A549 (cell line): Measurements from ENCODE around the gene LCOR. TPM values are rescaled to one million over a fixed set of nuclear protein-coding genes. Genes with fewer than 3 reads are reported as not detected.

Experiments
- ATAC-seq, 2 experiments: fragments of 200-7000 bp in 1 of 2; fragments of >200 bp in 1 of 2; cut with Nextera tagmentation in 1 of 2; cut with Tn5 transposase in 1 of 2; 3 replicates each; pipeline versions ENCODE4 v1.8.0 to v1.9.1; 2018 to 2020; ENCODE audit warnings: mild to moderate bottlenecking in 1 of 2, moderate library complexity in 1 of 2
- CTCF ChIA-PET: fragments of 300-600 bp; sonication (Branson Sonifier 250); formaldehyde crosslinking; extraction: SDS; loops from one replicate; lab custom pipeline; 2021; ENCODE audit warnings: antibody characterized with exemption, inconsistent platforms; lab: Yijun Ruan, JAX
- POLR2A ChIA-PET: fragments of 350-600 bp; formaldehyde crosslinking; extraction: SDS; loops from one replicate; lab custom pipeline; 2021; ENCODE audit warnings: antibody characterized with exemption, inconsistent platforms; lab: Yijun Ruan, JAX
- DNase-seq, 2 experiments: peaks; one replicate each; pipeline versions ENCODE4 v3.0.0 to v3.0.0-alpha.2; 2011 to 2016; ENCODE audit warnings: low read depth in 1 of 2, low spot score in 1 of 2
- FAIRE-seq: peaks from 2 replicates; lab custom pipeline; 2011; peaks lifted over from hg19 to GRCh38; lab: Jason Lieb, UNC
- H3K27ac ChIP-seq, 2 experiments: fragments of >200 bp; sonication (Bioruptor Twin); formaldehyde crosslinking; 3 replicates each; pipeline ENCODE4 v1.5.1; 2016 to 2017
- H3K4me1 ChIP-seq: fragments of >200 bp; sonication (Bioruptor Twin); formaldehyde crosslinking; 3 replicates; pipeline ENCODE4 v1.6.1; 2016
- H3K4me2 ChIP-seq: fragments of >200 bp; sonication (Bioruptor Twin); formaldehyde crosslinking; 3 replicates; pipeline ENCODE4 v1.6.1; 2016
- H3K4me3 ChIP-seq: fragments of >200 bp; sonication (Bioruptor Twin); formaldehyde crosslinking; 3 replicates; pipeline ENCODE4 v1.5.1; 2016
- H3K9me3 ChIP-seq: fragments of >200 bp; sonication (Bioruptor Twin); formaldehyde crosslinking; 3 replicates; pipeline ENCODE4 v1.6.1; 2016
- BHLHE40 ChIP-seq: IDR thresholded peaks from 2 replicates; pipeline ENCODE4 v1.6.1; 2012; ENCODE audit warnings: low read depth, low read length, inconsistent platforms
- EHMT2 ChIP-seq: fragments of 200-600 bp; sonication (generic); IDR thresholded peaks from 2 replicates; pipeline ENCODE4 v1.6.1; 2016; ENCODE audit warnings: antibody characterized with exemption, low read depth, mild to moderate bottlenecking, moderate library complexity
- ELK1 ChIP-seq: fragments of 150-350 bp; IDR thresholded peaks from 2 replicates; pipeline ENCODE4 v1.6.1; 2014; ENCODE audit warnings: low read depth, mild to moderate bottlenecking, low read length
- FOSB ChIP-seq: fragments of 250-450 bp; sonication (Bioruptor Pico); IDR thresholded peaks from 2 replicates; pipeline ENCODE4 v1.5.0; 2020; ENCODE audit warnings: mild to moderate bottlenecking, moderate library complexity
- FOSL2 ChIP-seq, 2 experiments: fragments of 450-650 bp in 1 of 2; fragments of >200 bp in 1 of 2; sonication (Bioruptor Twin) in 1 of 2; formaldehyde crosslinking; IDR thresholded peaks; 2 replicates each; pipeline versions ENCODE4 v1.5.0 to v1.6.1; 2016 to 2020; ENCODE audit warnings: mild to moderate bottlenecking in 1 of 2, moderate library complexity in 1 of 2
- GATA3 ChIP-seq: IDR thresholded peaks from 2 replicates; pipeline ENCODE4 v1.6.1; 2012; ENCODE audit warnings: borderline replicate concordance
- HDAC2 ChIP-seq: fragments of 200-600 bp; sonication (generic); IDR thresholded peaks from 2 replicates; pipeline ENCODE4 v1.6.1; 2016
- HEYL ChIP-seq: fragments of 250-450 bp; sonication (Bioruptor Pico); IDR thresholded peaks from 2 replicates; pipeline ENCODE4 v1.8.0; 2021; ENCODE audit warnings: mild to moderate bottlenecking, moderate library complexity
- HOXB5 ChIP-seq: fragments of 250-450 bp; sonication (Bioruptor Pico); IDR thresholded peaks from 2 replicates; pipeline ENCODE4 v1.5.0; 2020; ENCODE audit warnings: mild to moderate bottlenecking, moderate library complexity
- JUNB ChIP-seq: fragments of >200 bp; sonication (Bioruptor Twin); formaldehyde crosslinking; IDR thresholded peaks from 2 replicates; pipeline ENCODE4 v1.6.1; 2016
- KDM5A ChIP-seq: fragments of 200-600 bp; sonication (generic); IDR thresholded peaks from 2 replicates; pipeline ENCODE4 v1.6.1; 2016; ENCODE audit warnings: antibody characterized with exemption, mild to moderate bottlenecking
- MAX ChIP-seq: IDR thresholded peaks from 2 replicates; pipeline ENCODE4 v1.6.1; 2012
- MAZ ChIP-seq: fragments of 150-350 bp; IDR thresholded peaks from 2 replicates; pipeline ENCODE4 v1.6.1; 2014; ENCODE audit warnings: antibody characterized with exemption, low read depth, low read length, borderline replicate concordance
- NFE2L2 ChIP-seq: fragments of 150-350 bp; conservative IDR thresholded peaks from 2 replicates; pipeline ENCODE4 v1.6.1; 2014; ENCODE audit warnings: low read length
- RCOR1 ChIP-seq: fragments of 150-350 bp; IDR thresholded peaks from 2 replicates; pipeline ENCODE4 v1.6.1; 2014; ENCODE audit warnings: antibody characterized with exemption, low read length, low read depth
- REST ChIP-seq: fragments of 200-600 bp; sonication (generic); IDR thresholded peaks from 2 replicates; pipeline ENCODE4 v1.6.1; 2016; ENCODE audit warnings: antibody characterized with exemption, mild to moderate bottlenecking, moderate library complexity
- RFX5 ChIP-seq: fragments of 450-650 bp; IDR thresholded peaks from 2 replicates; pipeline ENCODE4 v1.7.1; 2014; ENCODE audit warnings: antibody characterized with exemption, mild to moderate bottlenecking, moderate library complexity
- RNF2 ChIP-seq: fragments of 200-600 bp; sonication (generic); IDR thresholded peaks from 2 replicates; pipeline ENCODE4 v1.6.1; 2016; ENCODE audit warnings: low read depth, mild to moderate bottlenecking, antibody characterized with exemption, moderate library complexity, borderline replicate concordance
- SMC3 ChIP-seq: fragments of >200 bp; sonication (Bioruptor Twin); formaldehyde crosslinking; IDR thresholded peaks from 3 replicates; pipeline ENCODE4 v1.6.1; 2018; ENCODE audit warnings: inconsistent platforms
- SREBF2 ChIP-seq: fragments of 450-650 bp; IDR thresholded peaks from 2 replicates; pipeline ENCODE4 v1.6.1; 2014; ENCODE audit warnings: mild to moderate bottlenecking, moderate library complexity
- TP53 ChIP-seq: fragments of 250-450 bp; sonication (Bioruptor Pico); IDR thresholded peaks from 2 replicates; pipeline ENCODE4 v1.5.0; 2021; ENCODE audit warnings: mild to moderate bottlenecking, moderate library complexity
- ZNF302 ChIP-seq: fragments of 250-450 bp; sonication (Bioruptor Pico); IDR thresholded peaks from 2 replicates; pipeline ENCODE4 v1.9.0; 2021; ENCODE audit warnings: inconsistent platforms, mild to moderate bottlenecking, moderate library complexity
- WGBS: methylation state at CpG from one replicate; pipeline ENCODE4 v1.1.6; 2017; ENCODE audit errors: missing lambda C conversion rate; 5-methylcytosine and 5-hydroxymethylcytosine counted together
- polyA plus RNA-seq, 4 experiments: library from polyadenylated mRNA; depleted of rRNA in 3 of 4; stranded (reverse); fragments of >200 nt; fragmentation: RNase III in 1 of 4; extraction: RNeasy Plus Mini Kit Qiagen cat#74134 plus additional on column Dnase treatment in 1 of 4; gene quantifications; 2 replicates in 3 of 4; 3 replicates in 1 of 4; pipeline ENCODE4 v1.2.3, GENCODE V29; 2011 to 2017
- TF ChIP-seq, protein P1 (sequence below): fragments of 450-650 bp; IDR thresholded peaks from 2 replicates; pipeline ENCODE4 v1.6.1; 2014; ENCODE audit warnings: antibody characterized with exemption
- TF ChIP-seq, protein P2 (sequence below): fragments of >200 bp; sonication (Bioruptor Twin); formaldehyde crosslinking; IDR thresholded peaks from 2 replicates; pipeline ENCODE4 v1.6.1; 2016

Gene LCOR
- polyA plus RNA-seq, 2 of the 4 experiments (the other 2 are of a cell fraction) = 4.8 to 17.6 TPM

DNA sequence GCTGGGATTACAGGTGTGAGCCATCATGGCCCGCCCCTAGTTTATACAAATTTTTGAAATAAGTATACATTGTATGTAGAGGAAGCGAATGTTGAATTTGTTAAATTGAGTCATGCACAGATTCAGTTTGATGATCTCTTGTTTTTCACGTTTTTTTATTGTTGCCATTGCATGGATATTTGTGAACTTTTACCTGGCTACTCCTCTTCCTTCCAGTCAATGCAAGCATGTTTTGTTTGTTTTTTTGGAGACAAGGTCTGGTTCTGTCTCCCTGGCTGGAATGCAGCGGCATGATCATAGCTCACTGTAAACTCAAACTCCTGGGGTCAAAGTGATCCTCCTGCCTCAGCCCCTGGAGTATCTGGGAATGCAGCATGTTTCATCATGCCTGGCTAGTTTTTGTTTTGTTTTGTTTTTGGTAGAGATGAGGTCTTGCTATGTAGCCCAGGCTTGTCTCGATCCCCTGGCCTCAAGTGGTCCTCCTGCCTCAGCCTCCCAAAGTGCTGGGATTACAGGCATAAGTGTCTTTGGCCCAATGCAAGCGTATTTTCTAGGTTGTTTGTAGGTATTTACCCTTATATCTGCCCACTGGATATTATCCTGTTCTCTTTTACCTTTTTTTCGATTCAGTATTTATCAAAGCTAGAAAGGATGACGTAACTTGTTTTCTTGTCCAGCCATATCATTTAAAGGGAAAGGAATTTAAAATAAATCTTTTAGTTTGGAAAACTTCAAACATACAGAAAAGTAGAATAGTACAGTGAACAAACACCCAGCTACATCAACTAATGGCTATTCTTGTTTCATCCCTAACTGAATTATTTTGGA, 11.0 kb downstream of the LCOR start:
- CTCF ChIA-PET = no interaction called here
- POLR2A ChIA-PET = no interaction called here
- Histone ChIP-seq H3K4me3 (no peak overlapping the region), H3K4me2 (peak overlapping the region; percentile 36), H3K9me3 (no peaks in the 10 kb centered on the region), H3K4me1 (peaks cover 41% of the 10 kb centered on the region), H3K27ac (peak overlapping the region; percentile 16 to 37; a peak in 3 of 6 replicates)
- peak in 1 of 2 experiments; percentile 40 for DNase-seq
- TF ChIP-seq, protein P1, sequence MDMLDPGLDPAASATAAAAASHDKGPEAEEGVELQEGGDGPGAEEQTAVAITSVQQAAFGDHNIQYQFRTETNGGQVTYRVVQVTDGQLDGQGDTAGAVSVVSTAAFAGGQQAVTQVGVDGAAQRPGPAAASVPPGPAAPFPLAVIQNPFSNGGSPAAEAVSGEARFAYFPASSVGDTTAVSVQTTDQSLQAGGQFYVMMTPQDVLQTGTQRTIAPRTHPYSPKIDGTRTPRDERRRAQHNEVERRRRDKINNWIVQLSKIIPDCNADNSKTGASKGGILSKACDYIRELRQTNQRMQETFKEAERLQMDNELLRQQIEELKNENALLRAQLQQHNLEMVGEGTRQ = no peak
- TF ChIP-seq RFX5 = no peak
- no peak for TF ChIP-seq ELK1
- TF ChIP-seq ZNF302 (CRISPR knock-in tag) = no peak
- TF ChIP-seq KDM5A = no peak
- TF ChIP-seq RCOR1 = no peak
- TF ChIP-seq JUNB = no peak
- no peak for TF ChIP-seq TP53
- no peak for TF ChIP-seq MAX
- TF ChIP-seq, protein P2, sequence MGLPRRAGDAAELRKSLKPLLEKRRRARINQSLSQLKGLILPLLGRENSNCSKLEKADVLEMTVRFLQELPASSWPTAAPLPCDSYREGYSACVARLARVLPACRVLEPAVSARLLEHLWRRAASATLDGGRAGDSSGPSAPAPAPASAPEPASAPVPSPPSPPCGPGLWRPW = no peak
- no peak for TF ChIP-seq GATA3
- no peak for TF ChIP-seq RNF2
- TF ChIP-seq REST = no peak
- no peak for TF ChIP-seq BHLHE40
- TF ChIP-seq HDAC2 = no peak
- TF ChIP-seq FOSL2 (IDR thresholded peaks at IDR 0.05) = no peak
- TF ChIP-seq FOSL2 (CRISPR knock-in tag; IDR thresholded peaks at IDR 0.05) = no peak
- no peak for FAIRE-seq
- 63% methylated on average over 8 of the region's 8 CpGs for WGBS
- peak in 1 of 2 experiments; percentile 61; a peak in 3 of 6 replicates for ATAC-seq

GRCh38 chr10:96843823-96844222, 11.7 kb downstream of the LCOR start:
- WGBS = 88% methylated on average over 2 of the region's 2 CpGs
- ATAC-seq (no peak), DNase-seq (no peak), FAIRE-seq (no peak)
- H3K27ac ChIP-seq = no peak overlapping the region
- TF ChIP-seq HOXB5 (CRISPR knock-in tag) (no peak), MAZ (no peak), EHMT2 (no peak), ZNF302 (CRISPR knock-in tag) (no peak), SMC3 (no peak), NFE2L2 (no peak), HEYL (CRISPR knock-in tag) (no peak), REST (no peak), FOSL2 (IDR thresholded peaks at IDR 0.05) (no peak), FOSL2 (CRISPR knock-in tag; IDR thresholded peaks at IDR 0.05) (no peak), SREBF2 (no peak), FOSB (CRISPR knock-in tag) (no peak)
- peaks cover 41% of the 10 kb centered on the region for H3K4me1 ChIP-seq
- POLR2A ChIA-PET = no interaction called here
- no peak overlapping the region for H3K4me2 ChIP-seq
- H3K9me3 ChIP-seq = no peaks in the 10 kb centered on the region
- CTCF ChIA-PET = interaction anchor here (1.3 to 1.8 kb wide), 2 partner anchors 21 to 203 kb away, joined by 3 to 5 read pairs; no protein-coding TSS in a partner anchor
- H3K4me3 ChIP-seq = no peak overlapping the region
